Central memory CD8-positive, alpha-beta T cell (primary cell): ENCODE results near the gene FUT6.

ENCODE experiments used
- ATAC-seq: fragments of 150-1000 bp; cut with Tn5 transposase; replicated peaks from 2 replicates; pipeline ENCODE4 v1.10.0; 2022; ENCODE audit warnings: mild to moderate bottlenecking, moderate FRiP score, moderate number of reproducible peaks; ENCODE audit not compliant: poor library complexity, severe bottlenecking; ENCODE audit errors: extremely low read depth
- DNase-seq, 2 donors: peaks; one replicate each; pipeline ENCODE4 v3.0.0; 2021; ENCODE audit warnings: low spot score in 2 of 2
- H3K27ac Mint-ChIP-seq: one replicate; pipeline ENCODE4 v1.8.0; 2022; ENCODE audit warnings: low read depth, mild to moderate bottlenecking, moderate library complexity, mixed read lengths
- H3K27me3 Mint-ChIP-seq: one replicate; pipeline ENCODE4 v1.8.0; 2022; ENCODE audit warnings: mixed read lengths
- H3K36me3 Mint-ChIP-seq: one replicate; pipeline ENCODE4 v1.8.0; 2022; ENCODE audit warnings: mild to moderate bottlenecking, moderate library complexity, mixed read lengths; ENCODE audit not compliant: insufficient read depth
- H3K4me1 Mint-ChIP-seq: one replicate; pipeline ENCODE4 v1.8.0; 2022; ENCODE audit warnings: mixed read lengths
- H3K4me3 Mint-ChIP-seq: one replicate; pipeline ENCODE4 v1.8.0; 2022; ENCODE audit warnings: mild to moderate bottlenecking, moderate library complexity, mixed read lengths
- H3K9me3 Mint-ChIP-seq: one replicate; pipeline ENCODE4 v1.8.0; 2022; ENCODE audit warnings: mixed read lengths

Gene FUT6

DNA sequence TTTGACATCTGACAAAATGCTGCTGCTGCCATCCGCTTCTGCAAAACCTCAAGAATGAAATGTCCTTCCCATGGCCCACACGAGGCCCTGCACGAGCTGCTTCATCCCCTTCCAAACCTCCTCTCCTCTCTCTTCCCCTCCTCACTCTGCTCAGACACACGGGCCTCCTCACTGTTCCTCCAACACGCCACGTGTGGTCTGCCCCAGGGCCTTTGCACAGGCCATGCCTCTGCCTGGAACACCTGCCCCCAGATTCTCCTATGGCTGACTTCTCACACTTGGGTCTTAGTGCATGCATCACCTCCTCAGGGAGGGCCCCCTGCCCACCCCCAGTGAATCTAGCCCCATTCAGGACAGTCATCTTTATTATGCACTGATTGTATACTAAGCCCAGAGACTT lies 18.7 kb downstream of the FUT6 start:
- Mint-ChIP-seq H3K9me3 (no peaks in the 10 kb centered on the region), H3K36me3 (peaks cover 2% of the 10 kb centered on the region), H3K27ac (no peak overlapping the region), H3K27me3 (peaks cover 28% of the 10 kb centered on the region), H3K4me3 (no peak overlapping the region), H3K4me1 (no peaks in the 10 kb centered on the region)
- DNase-seq (no peak), ATAC-seq (no peak)

DNA sequence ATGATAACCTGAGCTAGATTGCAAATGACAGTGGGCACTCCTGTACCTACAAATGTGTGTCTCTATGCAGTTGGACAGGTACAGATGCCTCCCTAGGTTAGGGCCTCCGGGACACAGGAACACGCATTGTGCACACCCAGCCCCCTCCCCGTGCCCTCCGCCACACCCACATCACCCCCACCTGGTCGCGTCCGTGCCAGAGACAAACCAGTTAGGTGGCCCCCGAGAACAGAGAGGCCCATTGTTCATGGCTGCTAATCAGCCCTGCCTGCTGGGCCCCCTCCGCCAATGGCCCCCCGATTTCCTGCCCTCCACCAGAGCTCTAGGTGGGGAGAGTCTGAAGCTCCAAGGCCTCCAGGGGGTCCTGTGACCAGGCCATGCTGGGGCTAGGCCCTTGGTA lies 20.9 kb downstream of the FUT6 start:
- Mint-ChIP-seq H3K4me3 (no peak overlapping the region), H3K27me3 (peaks cover 28% of the 10 kb centered on the region), H3K9me3 (no peaks in the 10 kb centered on the region), H3K36me3 (peaks cover 2% of the 10 kb centered on the region), H3K4me1 (no peaks in the 10 kb centered on the region), H3K27ac (no peak overlapping the region)
- ATAC-seq (no peak), DNase-seq (no peak)

DNA sequence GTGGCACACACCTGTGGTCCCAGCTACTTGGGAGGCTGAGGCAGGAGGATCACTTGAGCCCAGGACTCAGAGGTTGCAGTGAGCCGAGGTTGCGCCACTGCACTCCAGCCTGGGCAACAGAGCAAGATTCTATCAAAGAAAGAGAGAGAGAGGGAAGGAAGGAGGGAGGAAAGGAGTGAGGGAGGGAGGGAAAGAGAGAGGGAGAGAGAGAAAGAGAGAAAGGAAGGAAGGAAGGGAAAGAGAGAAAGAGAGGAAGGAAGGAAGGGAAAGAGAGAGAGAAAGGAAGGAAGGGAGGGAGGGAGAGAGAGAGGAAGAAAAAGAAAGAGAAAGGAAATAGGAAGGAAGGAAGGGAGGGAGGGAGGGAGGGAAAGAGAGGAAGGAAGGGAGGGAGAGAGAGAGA lies 22.3 kb downstream of the FUT6 start:
- Mint-ChIP-seq H3K36me3 (peaks cover 2% of the 10 kb centered on the region), H3K9me3 (no peaks in the 10 kb centered on the region), H3K27me3 (peaks cover 28% of the 10 kb centered on the region), H3K4me1 (no peaks in the 10 kb centered on the region), H3K4me3 (no peak overlapping the region), H3K27ac (no peak overlapping the region)
- no peak for ATAC-seq
- no peak for DNase-seq

DNA sequence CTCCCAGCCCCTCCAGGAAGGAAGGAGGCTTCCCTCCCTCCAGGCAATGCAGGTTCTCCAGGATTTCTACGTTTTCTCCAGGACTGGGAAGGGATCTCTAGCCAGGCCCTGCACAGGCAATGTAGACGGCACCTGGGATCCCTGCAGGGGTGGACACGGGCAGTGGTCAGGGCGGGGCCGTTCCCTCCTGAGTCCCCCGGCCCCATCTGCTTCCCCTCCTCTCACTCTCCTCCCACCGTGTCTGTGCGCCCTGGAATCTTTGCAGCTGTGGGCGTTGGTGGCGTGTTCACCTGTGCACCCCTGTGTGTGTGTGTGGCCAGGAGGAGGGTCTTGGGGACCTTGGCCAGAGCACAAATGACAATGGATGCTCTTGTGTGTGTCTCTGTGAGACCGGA lies 24.7 kb downstream of the FUT6 start:
- DNase-seq (no peak), ATAC-seq (no peak)
- H3K4me3 Mint-ChIP-seq = no peak overlapping the region
- no peaks in the 10 kb centered on the region for H3K9me3 Mint-ChIP-seq
- no peak overlapping the region for H3K27ac Mint-ChIP-seq
- H3K4me1 Mint-ChIP-seq = no peaks in the 10 kb centered on the region
- peaks cover 18% of the 10 kb centered on the region for H3K27me3 Mint-ChIP-seq
- H3K36me3 Mint-ChIP-seq = no peaks in the 10 kb centered on the region

DNA sequence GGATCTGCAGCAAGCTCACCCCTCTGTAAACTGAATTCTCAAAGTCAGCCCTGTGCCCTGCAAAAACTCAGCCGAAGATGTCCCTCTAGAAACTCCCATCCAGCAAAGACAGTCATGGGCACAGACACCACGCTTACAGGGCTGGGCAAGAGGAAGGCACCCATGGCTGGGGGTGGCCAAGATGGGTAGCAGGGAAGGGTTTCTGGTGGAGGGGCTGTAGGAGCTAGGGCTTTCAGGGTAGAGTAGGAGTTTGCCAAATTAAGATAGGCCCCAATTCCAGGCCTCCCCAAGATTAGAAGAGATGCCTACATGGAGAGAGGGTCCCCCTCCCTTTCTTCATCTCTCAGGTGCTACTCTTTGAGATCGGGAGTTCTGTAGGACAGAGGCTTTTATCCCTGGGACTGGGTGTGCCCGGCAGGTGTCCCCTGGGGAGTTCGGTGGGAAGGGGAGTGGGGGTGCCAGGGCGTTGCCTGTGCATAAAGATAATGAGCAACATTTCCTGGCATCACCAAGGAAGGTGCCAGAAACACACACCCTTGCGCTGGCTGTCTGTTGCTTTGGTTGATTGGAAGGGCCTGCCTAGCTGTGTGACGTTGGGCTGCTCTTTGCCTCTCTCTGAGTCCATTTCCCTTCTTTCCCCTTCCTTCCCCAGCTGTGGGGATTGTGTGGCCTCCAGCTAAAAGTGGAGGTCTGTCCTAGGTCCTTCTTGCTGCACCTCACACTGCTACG lies 25.2 kb downstream of the FUT6 start:
- Mint-ChIP-seq H3K36me3 (no peaks in the 10 kb centered on the region), H3K4me1 (no peaks in the 10 kb centered on the region), H3K27me3 (peaks cover 18% of the 10 kb centered on the region), H3K4me3 (no peak overlapping the region), H3K27ac (no peak overlapping the region), H3K9me3 (no peaks in the 10 kb centered on the region)
- DNase-seq = no peak
- no peak for ATAC-seq

DNA sequence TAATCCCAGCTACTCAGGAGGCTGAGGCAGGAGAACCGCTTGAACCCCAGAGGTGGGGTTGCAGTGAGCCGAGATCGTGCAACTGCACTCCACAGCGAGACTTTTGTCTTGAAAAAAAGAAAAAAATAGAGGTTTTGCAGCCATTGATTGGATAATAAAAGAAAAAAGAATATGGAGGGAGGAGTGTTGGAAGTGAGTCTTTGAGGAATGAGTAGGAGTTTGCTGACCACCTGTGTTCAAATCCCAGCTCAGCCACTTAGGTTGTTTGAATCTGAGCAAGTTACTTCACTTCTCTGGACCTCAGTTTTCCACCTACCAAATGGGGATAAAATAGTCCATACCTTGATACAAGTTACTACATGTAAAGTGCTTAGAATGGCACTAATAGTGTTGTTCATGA lies 28.4 kb downstream of the FUT6 start:
- Mint-ChIP-seq H3K27ac (no peak overlapping the region), H3K27me3 (no peaks in the 10 kb centered on the region), H3K9me3 (no peaks in the 10 kb centered on the region), H3K4me1 (no peaks in the 10 kb centered on the region), H3K4me3 (no peak overlapping the region), H3K36me3 (peaks cover 7% of the 10 kb centered on the region)
- no peak for ATAC-seq
- no peak for DNase-seq

DNA sequence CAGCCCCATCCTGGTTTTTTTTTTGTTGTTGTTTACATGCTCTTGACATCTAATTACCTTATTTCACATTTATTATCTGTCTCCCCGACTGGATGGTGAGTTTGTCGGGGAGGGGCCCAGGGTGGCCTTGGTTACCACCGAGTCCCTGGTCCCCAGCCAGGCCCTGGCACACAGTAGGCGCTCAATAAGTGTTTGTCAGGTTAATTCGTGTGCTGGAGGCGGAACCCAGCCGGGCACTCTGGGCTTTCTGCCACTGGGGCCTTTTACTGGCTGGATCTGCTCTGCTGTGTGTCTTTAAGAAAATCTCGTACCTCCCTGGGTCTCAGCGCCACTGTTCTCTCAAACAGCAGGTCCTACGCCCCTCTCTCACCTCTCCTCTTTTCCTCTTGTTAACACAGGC lies 30.0 kb downstream of the FUT6 start:
- DNase-seq (no peak), ATAC-seq (no peak)
- H3K4me1 Mint-ChIP-seq = peaks cover 2% of the 10 kb centered on the region
- no peaks in the 10 kb centered on the region for H3K9me3 Mint-ChIP-seq
- peaks cover 10% of the 10 kb centered on the region for H3K36me3 Mint-ChIP-seq
- peaks cover 1% of the 10 kb centered on the region for H3K27me3 Mint-ChIP-seq
- H3K27ac Mint-ChIP-seq = no peak overlapping the region
- no peak overlapping the region for H3K4me3 Mint-ChIP-seq

DNA sequence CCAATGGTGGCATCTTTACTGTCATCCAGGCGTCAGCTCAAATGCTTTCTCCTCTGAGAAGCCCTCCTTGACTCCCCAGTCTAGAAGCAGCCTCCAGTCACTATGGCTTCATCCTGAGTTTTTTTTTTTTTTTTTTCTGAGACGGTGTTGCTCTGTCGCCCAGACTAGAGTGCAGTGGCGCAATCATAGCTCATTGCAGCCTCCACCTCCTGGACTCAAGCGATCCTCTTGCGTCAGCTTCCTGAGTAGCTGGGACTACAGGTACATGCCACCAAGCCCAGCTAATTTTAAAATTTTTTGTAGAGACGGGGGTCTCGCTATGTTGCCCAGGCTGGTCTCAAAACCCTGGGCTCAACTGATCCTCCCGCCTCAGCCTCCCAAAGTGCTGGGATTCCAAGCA lies 30.4 kb downstream of the FUT6 start:
- Mint-ChIP-seq H3K27ac (no peak overlapping the region), H3K36me3 (peaks cover 13% of the 10 kb centered on the region), H3K4me1 (peaks cover 6% of the 10 kb centered on the region), H3K4me3 (no peak overlapping the region), H3K9me3 (no peaks in the 10 kb centered on the region), H3K27me3 (peaks cover 6% of the 10 kb centered on the region)
- DNase-seq (no peak), ATAC-seq (no peak)

DNA sequence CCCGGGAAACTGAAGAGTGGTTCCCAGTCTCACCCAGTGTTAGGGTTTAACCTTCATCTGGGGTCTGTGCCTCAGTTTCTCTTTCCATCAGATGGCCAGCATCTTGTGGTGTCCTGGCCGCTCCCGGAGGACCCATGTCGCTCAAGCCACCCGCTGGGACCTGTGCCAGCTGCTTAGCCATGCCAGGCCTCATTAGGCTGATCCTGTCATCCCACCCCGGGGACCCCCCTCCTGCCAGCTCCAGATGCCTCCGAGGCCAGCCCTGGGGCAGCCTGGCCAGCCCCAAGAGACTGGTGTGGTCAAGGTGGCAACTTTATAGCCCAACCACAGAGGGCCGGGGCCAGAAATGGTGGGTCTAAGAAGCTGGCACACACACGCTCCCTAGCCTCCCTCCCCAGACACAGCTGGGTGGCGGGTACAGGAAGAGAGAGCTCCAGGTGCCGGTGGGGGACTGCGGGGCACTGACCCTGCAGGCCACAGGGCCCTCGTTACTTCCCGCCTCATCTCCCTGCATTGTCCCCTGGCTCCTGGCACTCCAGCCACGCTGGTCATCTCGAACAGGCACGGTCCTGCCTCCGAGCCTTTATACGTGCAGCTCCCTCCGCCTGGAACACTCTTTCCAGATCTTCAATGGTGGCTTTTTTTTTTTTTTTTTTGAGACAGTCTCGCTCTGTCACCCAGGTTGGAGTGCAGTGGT lies 31.2 kb downstream of the FUT6 start:
- no peak overlapping the region for H3K4me3 Mint-ChIP-seq
- ATAC-seq (no peak), DNase-seq (no peak)
- peaks cover 14% of the 10 kb centered on the region for H3K36me3 Mint-ChIP-seq
- no peak overlapping the region for H3K27ac Mint-ChIP-seq
- H3K4me1 Mint-ChIP-seq = peaks cover 14% of the 10 kb centered on the region
- H3K9me3 Mint-ChIP-seq = no peaks in the 10 kb centered on the region
- peaks cover 14% of the 10 kb centered on the region for H3K27me3 Mint-ChIP-seq

DNA sequence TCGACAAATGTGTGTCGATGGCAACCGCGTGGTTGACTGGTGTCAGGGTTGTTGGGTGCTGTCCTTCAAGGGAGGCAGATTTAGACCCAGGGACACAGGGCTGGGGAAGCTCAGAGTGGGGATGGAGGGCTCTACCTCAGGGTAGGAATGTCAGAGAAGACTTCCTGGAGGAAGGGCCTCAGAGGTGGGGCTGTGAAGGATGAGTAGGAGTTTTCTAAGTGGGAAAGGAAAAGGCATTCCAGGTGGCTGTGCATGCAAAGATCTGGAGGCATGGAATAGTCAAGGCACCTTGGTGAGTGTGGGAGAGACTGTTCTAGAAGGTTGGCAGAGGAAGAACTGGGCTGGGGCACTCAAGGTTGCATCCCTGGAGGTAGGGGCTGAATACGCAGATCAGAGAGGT lies 32.6 kb downstream of the FUT6 start:
- Mint-ChIP-seq H3K36me3 (peaks cover 18% of the 10 kb centered on the region), H3K4me3 (no peak overlapping the region), H3K9me3 (no peaks in the 10 kb centered on the region), H3K4me1 (peaks cover 23% of the 10 kb centered on the region), H3K27me3 (peaks cover 27% of the 10 kb centered on the region), H3K27ac (no peak overlapping the region)
- DNase-seq (no peak), ATAC-seq (no peak)

DNA sequence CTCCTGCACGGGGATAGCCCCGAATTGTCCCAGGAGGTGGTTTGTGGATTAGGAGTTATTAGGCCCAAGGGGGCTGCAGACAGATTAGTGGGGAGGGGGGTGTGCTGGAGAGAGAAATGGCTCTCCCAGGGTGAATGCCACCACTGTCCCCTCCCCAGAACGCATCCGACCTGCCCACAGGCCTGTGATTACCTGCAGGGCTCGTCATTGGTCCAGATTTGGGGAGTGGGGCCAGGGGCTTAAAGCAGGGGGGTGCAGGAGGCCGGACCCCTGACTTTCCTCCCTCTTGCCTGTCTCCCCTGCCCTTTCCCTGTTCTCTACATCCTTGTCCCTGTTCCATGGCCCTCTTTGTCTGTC lies 33.4 kb downstream of the FUT6 start:
- Mint-ChIP-seq H3K27me3 (peaks cover 33% of the 10 kb centered on the region), H3K4me1 (peaks cover 26% of the 10 kb centered on the region), H3K9me3 (no peaks in the 10 kb centered on the region), H3K4me3 (no peak overlapping the region), H3K27ac (no peak overlapping the region), H3K36me3 (peaks cover 18% of the 10 kb centered on the region)
- DNase-seq = no peak
- no peak for ATAC-seq

DNA sequence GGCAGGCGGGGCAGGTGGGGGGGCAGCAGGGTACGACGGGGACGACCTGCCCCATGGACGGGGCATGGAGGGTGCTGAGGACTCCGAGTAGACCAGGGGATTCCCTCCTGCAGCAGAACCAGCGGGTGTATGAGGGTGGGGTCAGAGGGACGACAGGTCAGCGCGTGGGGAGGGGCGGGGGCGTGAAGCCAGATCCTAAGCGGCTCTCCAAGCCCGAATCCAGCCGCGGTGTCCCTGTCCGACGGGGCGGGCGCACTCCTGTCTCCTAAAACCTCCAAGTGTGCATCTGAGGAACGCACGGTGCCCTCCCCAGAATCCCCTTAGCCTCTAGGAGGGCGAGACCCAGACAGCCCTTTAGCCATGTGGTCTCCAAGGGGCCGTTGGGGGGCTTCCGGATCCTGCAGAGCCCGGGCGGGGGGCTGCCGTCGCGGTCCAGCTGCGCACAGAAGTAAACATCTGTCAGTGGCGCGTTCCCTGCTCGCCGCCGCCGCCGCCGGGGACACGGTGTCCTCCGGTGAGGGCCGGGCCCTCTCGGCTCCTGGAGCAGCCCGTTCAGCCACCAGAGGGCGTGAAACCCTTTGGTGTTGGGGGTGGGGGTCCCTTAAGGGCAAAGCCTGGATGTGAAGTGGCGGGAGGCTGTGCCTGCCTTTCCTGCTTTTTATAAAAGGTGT lies 33.9 kb downstream of the FUT6 start:
- H3K4me1 Mint-ChIP-seq = peaks cover 26% of the 10 kb centered on the region
- H3K9me3 Mint-ChIP-seq = no peaks in the 10 kb centered on the region
- DNase-seq = no peak
- peaks cover 18% of the 10 kb centered on the region for H3K36me3 Mint-ChIP-seq
- no peak for ATAC-seq
- no peak overlapping the region for H3K27ac Mint-ChIP-seq
- peaks cover 38% of the 10 kb centered on the region for H3K27me3 Mint-ChIP-seq
- no peak overlapping the region for H3K4me3 Mint-ChIP-seq
